H1 (cell line): ENCODE results near the gene TADA3. TPM values are rescaled to one million over a fixed set of nuclear protein-coding genes. Genes with fewer than 3 reads are reported as not detected.

Experiments used
- CTCF ChIA-PET: fragments of 300-600 bp; sonication (Branson Sonifier 250); formaldehyde crosslinking; loops from one replicate; lab custom pipeline; 2021; ENCODE audit not compliant: partially characterized antibody; lab: Charles Lee
- POLR2A ChIA-PET: fragments of 300-600 bp; sonication (Branson Sonifier 250); formaldehyde crosslinking; loops from one replicate; lab custom pipeline; 2021; ENCODE audit warnings: inconsistent platforms; ENCODE audit not compliant: partially characterized antibody; lab: Charles Lee
- DNase-seq, 2 experiments: peaks; one replicate each; pipeline versions ENCODE4 v3.0.0 to v3.0.0-alpha.2; 2010 to 2022; ENCODE audit warnings: low spot score in 2 of 2, low read depth in 1 of 2, mixed read lengths in 1 of 2
- FAIRE-seq: peaks from 2 replicates; lab custom pipeline; 2011; peaks lifted over from hg19 to GRCh38; lab: Jason Lieb, UNC
- H2AFZ ChIP-seq: 2 replicates; pipeline ENCODE4 v1.8.1; 2012; ENCODE audit warnings: low read length, inconsistent platforms
- H2AK5ac ChIP-seq: 2 replicates; pipeline ENCODE4 v1.6.1; 2013; ENCODE audit warnings: low read depth, low read length
- H2BK120ac ChIP-seq: replicated peaks from 2 replicates; pipeline ENCODE3; 2013; ENCODE audit warnings: low read depth, low read length, inconsistent platforms
- H2BK12ac ChIP-seq: 2 replicates; pipeline ENCODE4 v1.6.1; 2013; ENCODE audit warnings: low read depth, low read length
- H2BK15ac ChIP-seq: 2 replicates; pipeline ENCODE4 v1.6.1; 2013; ENCODE audit warnings: low read length
- H2BK20ac ChIP-seq: 2 replicates; pipeline ENCODE4 v1.6.1; 2013; ENCODE audit warnings: low read length
- H2BK5ac ChIP-seq: 2 replicates; pipeline ENCODE4 v1.6.1; 2013; ENCODE audit warnings: low read depth, low read length
- H3K14ac ChIP-seq: 2 replicates; pipeline ENCODE4 v1.6.1; 2013; ENCODE audit warnings: inconsistent platforms; ENCODE audit not compliant: insufficient read length
- H3K18ac ChIP-seq: 2 replicates; pipeline ENCODE4 v1.6.1; 2013; ENCODE audit warnings: low read length; ENCODE audit errors: extremely low read depth
- H3K23ac ChIP-seq: 2 replicates; pipeline ENCODE4 v1.6.1; 2013; ENCODE audit warnings: inconsistent platforms; ENCODE audit not compliant: insufficient read length
- H3K23me2 ChIP-seq: 2 replicates; pipeline ENCODE4 v1.6.1; 2013; ENCODE audit warnings: low read depth, low read length
- H3K27ac ChIP-seq: 2 replicates; pipeline ENCODE4 v1.6.1; 2011; ENCODE audit warnings: low read depth, low read length, inconsistent platforms
- H3K27me3 ChIP-seq, 4 experiments: replicated peaks in 1 of 4; 1 replicate in 1 of 4; 2 replicates in 3 of 4; pipeline versions ENCODE4 v1.6.1 to v1.8.1; 2011 to 2013; ENCODE audit warnings: low read length in 3 of 4, mild to moderate bottlenecking in 3 of 4, inconsistent platforms in 2 of 4, mixed read lengths in 2 of 4, moderate library complexity in 1 of 4; ENCODE audit not compliant: control insufficient read depth in 3 of 4, insufficient read depth in 3 of 4; ENCODE audit errors: extremely low read depth in 1 of 4
- H3K36me3 ChIP-seq, 4 experiments: 2 replicates each; pipeline versions ENCODE4 v1.6.1 to v1.8.1; 2011 to 2013; ENCODE audit warnings: mild to moderate bottlenecking in 4 of 4, low read length in 3 of 4, moderate library complexity in 2 of 4, control low read depth in 1 of 4, inconsistent platforms in 1 of 4; ENCODE audit not compliant: insufficient read depth in 4 of 4, control insufficient read depth in 2 of 4
- H3K4ac ChIP-seq: replicated peaks from 2 replicates; pipeline ENCODE3; 2013; ENCODE audit warnings: low read length, low read depth, mixed read lengths, inconsistent platforms; ENCODE audit not compliant: insufficient read length
- H3K4me1 ChIP-seq, 4 experiments: replicated peaks in 1 of 4; 1 replicate in 1 of 4; 2 replicates in 3 of 4; pipeline versions ENCODE4 v1.6.1 to v1.8.1; 2011 to 2013; ENCODE audit warnings: low read length in 3 of 4, inconsistent platforms in 2 of 4, mixed read lengths in 1 of 4; ENCODE audit not compliant: insufficient read depth in 4 of 4, control insufficient read depth in 3 of 4
- H3K4me2 ChIP-seq, 2 experiments: 2 replicates each; pipeline versions ENCODE4 v1.6.1 to v1.8.1; 2011 to 2013; ENCODE audit warnings: low read depth in 2 of 2, low read length in 2 of 2, control low read depth in 1 of 2, inconsistent platforms in 1 of 2, mild to moderate bottlenecking in 1 of 2; ENCODE audit not compliant: insufficient read depth in 1 of 2
- H3K4me3 ChIP-seq, 4 experiments: fragments of 200-600, 300-600 bp in 1 of 4; sonication (generic), shearing (Covaris generic), sonication (Bioruptor Twin) in 1 of 4; 2 replicates each; pipeline versions ENCODE4 v1.5.1 to v1.8.1; 2011 to 2016; ENCODE audit warnings: low read length in 4 of 4, low read depth in 3 of 4, control low read depth in 2 of 4, inconsistent platforms in 2 of 4, mild to moderate bottlenecking in 2 of 4, mixed read lengths in 1 of 4, moderate library complexity in 1 of 4; ENCODE audit not compliant: insufficient read depth in 2 of 4; ENCODE audit errors: extremely low read depth in 1 of 4
- H3K56ac ChIP-seq: replicated peaks from 2 replicates; pipeline ENCODE3; 2013; ENCODE audit warnings: low read depth, mild to moderate bottlenecking, mixed read lengths, low read length, inconsistent platforms; ENCODE audit not compliant: insufficient read length
- H3K79me1 ChIP-seq: 2 replicates; pipeline ENCODE4 v1.6.1; 2013; ENCODE audit warnings: low read depth, low read length, control low read depth
- H3K79me2 ChIP-seq, 2 experiments: 2 replicates each; pipeline versions ENCODE4 v1.6.1 to v1.8.1; 2012 to 2013; ENCODE audit warnings: low read length in 2 of 2, mild to moderate bottlenecking in 2 of 2, inconsistent platforms in 1 of 2; ENCODE audit not compliant: insufficient read depth in 2 of 2, control insufficient read depth in 1 of 2
- H3K9ac ChIP-seq, 4 experiments: replicated peaks in 1 of 4; 1 replicate in 1 of 4; 2 replicates in 3 of 4; pipeline versions ENCODE4 v1.6.1 to v1.8.1; 2011 to 2013; ENCODE audit warnings: low read depth in 3 of 4, low read length in 3 of 4, control low read depth in 2 of 4, mild to moderate bottlenecking in 2 of 4, moderate library complexity in 2 of 4, inconsistent platforms in 1 of 4; ENCODE audit errors: extremely low read depth in 1 of 4
- H3K9me3 ChIP-seq, 2 experiments: 2 replicates each; pipeline versions ENCODE4 v1.6.1 to v1.8.1; 2012 to 2013; ENCODE audit warnings: mild to moderate bottlenecking in 2 of 2, moderate library complexity in 2 of 2, control low read depth in 1 of 2, inconsistent platforms in 1 of 2, low read depth in 1 of 2, low read length in 1 of 2, mixed read lengths in 1 of 2; ENCODE audit not compliant: insufficient read depth in 2 of 2
- H4K20me1 ChIP-seq, 2 experiments: replicated peaks in 1 of 2; 2 replicates each; pipeline versions ENCODE3 to v1.8.1; 2011 to 2013; ENCODE audit warnings: inconsistent platforms in 2 of 2, low read length in 2 of 2, mild to moderate bottlenecking in 1 of 2; ENCODE audit not compliant: insufficient read depth in 2 of 2, control insufficient read depth in 1 of 2
- H4K5ac ChIP-seq: 2 replicates; pipeline ENCODE4 v1.6.1; 2013; ENCODE audit warnings: low read length, low read depth, mixed read lengths, inconsistent platforms; ENCODE audit not compliant: insufficient read length
- H4K8ac ChIP-seq: 2 replicates; pipeline ENCODE4 v1.8.0; 2013; ENCODE audit warnings: mild to moderate bottlenecking, moderate library complexity, low read length, inconsistent platforms; ENCODE audit not compliant: insufficient read depth; ENCODE audit errors: extremely low read depth
- H4K91ac ChIP-seq: replicated peaks from 2 replicates; pipeline ENCODE3; 2013; ENCODE audit warnings: low read length, mixed read lengths, inconsistent platforms; ENCODE audit not compliant: insufficient read length
- BACH1 ChIP-seq: IDR thresholded peaks from 2 replicates; pipeline ENCODE4 v1.6.1; 2012; ENCODE audit warnings: low read length, improper control_type of control experiment
- CREB1 ChIP-seq: IDR thresholded peaks from 2 replicates; pipeline ENCODE4 v1.6.1; 2012; ENCODE audit warnings: inconsistent platforms
- POLR2AphosphoS5 ChIP-seq: IDR thresholded peaks from 2 replicates; pipeline ENCODE4 v1.6.1; 2011; ENCODE audit warnings: low read depth, low read length
- WGBS, 2 experiments: shearing (Covaris generic) in 1 of 2; methylation state at CpG; one replicate each; pipeline versions ENCODE4 v1.1.6 to v1.1.7; 2013 to 2015; ENCODE audit warnings: low lambda C conversion rate in 2 of 2, mixed read lengths in 2 of 2, inconsistent platforms in 1 of 2, low coverage in 1 of 2, missing lambda C conversion rate in 1 of 2; ENCODE audit not compliant: insufficient replicate concordance in 2 of 2, insufficient coverage in 1 of 2, insufficient read length in 1 of 2; ENCODE audit errors: extremely low coverage in 1 of 2, missing lambda C conversion rate in 1 of 2; 5-methylcytosine and 5-hydroxymethylcytosine counted together
- polyA plus RNA-seq, 7 experiments: library from polyadenylated mRNA; depleted of rRNA in 3 of 7; stranded (reverse) in 5 of 7; unstranded in 2 of 7; fragments of >200 nt in 5 of 7; fragments of 200-250 nt in 2 of 7; gene quantifications; 1 replicate in 5 of 7; 2 replicates in 1 of 7; 4 replicates in 1 of 7; pipeline versions ENCODE4 v1.2.1 to v1.2.3, GENCODE V29; 2011 to 2013; ENCODE audit warnings: missing spikeins in 2 of 7, mixed read lengths in 2 of 7
- total RNA-seq: library from RNA; stranded (reverse); fragmentation: NEBNext Ultra II Directional; extraction: Animal tissue kit (Norgen Biotek cat#: 25700); gene quantifications from 2 replicates; pipeline ENCODE4 v1.2.1, GENCODE V29; 2021

Gene TADA3
- total and polyA plus RNA-seq, 2 of the 8 experiments (the other 6 are each of a cell fraction or from before 2014, with no cell fraction given), result 43.4 to 50.3 TPM

GRCh38 chr3:9776896-9777693 lies 15.2 kb downstream of the TADA3 start:
- Histone ChIP-seq H3K79me2 (no peaks in the 10 kb centered on the region), H3K23ac (no peak overlapping the region), H3K9ac (no peak overlapping the region), H3K56ac (no peak overlapping the region), H2BK12ac (no peak overlapping the region), H3K27me3 (peaks cover 1 to 11% (median 5%) of the 10 kb centered on the region in 4 experiments; a peak in 6 of 7 replicates), H3K27ac (no peak overlapping the region), H2BK15ac (no peak overlapping the region), H4K5ac (no peak overlapping the region), H3K4me1 (no peaks in the 10 kb centered on the region), H3K14ac (no peak overlapping the region), H3K18ac (no peak overlapping the region), H4K91ac (no peak overlapping the region), H2AK5ac (no peak overlapping the region), H3K23me2 (no peaks in the 10 kb centered on the region; the same call in 1 of the 2 replicates), H3K9me3 (no peaks in the 10 kb centered on the region), H2AFZ (no peak overlapping the region), H3K4ac (no peak overlapping the region), H4K20me1 (no peaks in the 10 kb centered on the region), H2BK120ac (no peak overlapping the region), H3K4me2 (no peak overlapping the region), H2BK5ac (no peak overlapping the region), H2BK20ac (no peak overlapping the region), H3K4me3 (no peak overlapping the region), H3K79me1 (no peaks in the 10 kb centered on the region), H3K36me3 (peaks cover under 1 to 8% (median 7%) of the 10 kb centered on the region in 4 experiments; a peak in 4 of 8 replicates), H4K8ac (no peak overlapping the region)
- FAIRE-seq (no peak), DNase-seq (no peak)
- ChIA-PET CTCF (interaction anchor here (0.6 to 1.9 kb wide), 3 partner anchors 9 to 387 kb away, joined by 4 to 9 read pairs (median 4); partner anchors contain the start of gene OGG1), POLR2A (interaction anchor here (0.6 to 2.8 kb wide), 11 partner anchors 8 to 80 kb away, joined by 3 to 10 read pairs (median 4); partner anchors contain the start of genes ARPC4, BRPF1 and TADA3)
- 82 to 100% methylated on average over 1 to 5 of the region's 5 CpGs for WGBS, 2 experiments
- no peak for TF ChIP-seq CREB1
- TF ChIP-seq POLR2AphosphoS5, result no peak
- no peak for TF ChIP-seq BACH1
